GM12878 (cell line): Measurements from ENCODE around the gene CHKA. TPM values are rescaled to one million over a fixed set of nuclear protein-coding genes. Genes with fewer than 3 reads are reported as not detected.

Source experiments
- ATAC-seq: fragments of 200-7000 bp; cut with Tn5 transposase; 3 replicates; pipeline ENCODE4 v1.9.1; 2020; ENCODE audit warnings: mild to moderate bottlenecking, moderate library complexity
- BruUV-seq: library from RNA; stranded (reverse); fragments of 400-500 nt; replicated peaks from 2 replicates; lab custom pipeline; 2021; lab: Mats Ljungman, UMichigan
- CTCF ChIA-PET: fragments of 300-600 bp; sonication (Branson Sonifier 250); formaldehyde crosslinking; extraction: SDS; loops from one replicate; lab custom pipeline; 2021; ENCODE audit warnings: inconsistent platforms; lab: Yijun Ruan, JAX
- POLR2A ChIA-PET: fragments of 350-600 bp; formaldehyde crosslinking; extraction: SDS; loops from one replicate; lab custom pipeline; 2021; ENCODE audit warnings: inconsistent platforms; lab: Charles Lee
- RAD21 ChIA-PET: fragments of 300-600 bp; sonication (Branson Sonifier 250); formaldehyde crosslinking; loops from one replicate; lab custom pipeline; 2023; ENCODE audit warnings: antibody characterized with exemption; ENCODE audit not compliant: unreplicated experiment; lab: Charles Lee
- SMC1A ChIA-PET: fragments of 300-600 bp; sonication (Branson Sonifier 250); formaldehyde crosslinking; loops from one replicate; lab custom pipeline; 2023; ENCODE audit not compliant: unreplicated experiment, uncharacterized antibody; lab: Charles Lee
- DNase-seq: peaks from one replicate; pipeline ENCODE4 v3.0.0-alpha.2; 2011; ENCODE audit warnings: low read depth, low spot score
- FAIRE-seq: peaks from 3 replicates; lab custom pipeline; 2011; peaks lifted over from hg19 to GRCh38; lab: Jason Lieb, UNC
- H2AFZ ChIP-seq: 2 replicates; pipeline ENCODE4 v1.6.0; 2011; ENCODE audit warnings: low read depth, low read length, control low read depth; ENCODE audit not compliant: control insufficient read depth
- H3K27ac ChIP-seq: 2 replicates; pipeline ENCODE4 v1.5.1; 2011; ENCODE audit warnings: control low read depth; ENCODE audit not compliant: control insufficient read depth, insufficient read depth
- H3K27me3 ChIP-seq, 2 experiments: replicated peaks in 1 of 2; 2 replicates each; pipeline versions ENCODE4 v1.6.0 to v1.6.1; 2011; ENCODE audit warnings: low read length in 1 of 2; ENCODE audit not compliant: control insufficient read depth in 2 of 2, insufficient read depth in 2 of 2
- H3K36me3 ChIP-seq, 2 experiments: 2 replicates each; pipeline ENCODE4 v1.5.1; 2011; ENCODE audit warnings: low read length in 1 of 2; ENCODE audit not compliant: control insufficient read depth in 2 of 2, insufficient read depth in 2 of 2
- H3K4me1 ChIP-seq: 2 replicates; pipeline ENCODE4 v1.6.1; 2011; ENCODE audit warnings: mild to moderate bottlenecking, low read length, moderate library complexity, mixed read lengths; ENCODE audit not compliant: control insufficient read depth, insufficient read depth
- H3K4me2 ChIP-seq: 2 replicates; pipeline ENCODE4 v1.6.0; 2011; ENCODE audit warnings: control low read depth; ENCODE audit not compliant: control insufficient read depth, insufficient read depth
- H3K4me3 ChIP-seq: fragments of 200-600 bp; sonication (generic); 2 replicates; pipeline ENCODE4 v1.5.1; 2016
- H3K79me2 ChIP-seq: 2 replicates; pipeline ENCODE4 v1.6.0; 2011; ENCODE audit warnings: low read length; ENCODE audit not compliant: control insufficient read depth, insufficient read depth
- H3K9ac ChIP-seq: 2 replicates; pipeline ENCODE4 v1.8.0; 2011; ENCODE audit warnings: low read length, control low read depth, mixed read lengths; ENCODE audit not compliant: control insufficient read depth, insufficient read depth
- H3K9me3 ChIP-seq: replicated peaks from 3 replicates; pipeline ENCODE4 v1.5.1; 2011; ENCODE audit warnings: mild to moderate bottlenecking, low read length; ENCODE audit not compliant: control insufficient read depth, insufficient read depth
- H4K20me1 ChIP-seq: 2 replicates; pipeline ENCODE4 v1.6.0; 2011; ENCODE audit not compliant: control insufficient read depth, insufficient read depth
- EGR1 ChIP-seq, 2 experiments: IDR thresholded peaks; 1 replicate in 1 of 2; 2 replicates in 1 of 2; pipeline ENCODE4 v1.6.1; 2011 to 2012; ENCODE audit warnings: low read depth in 2 of 2, low read length in 2 of 2, borderline replicate concordance in 1 of 2, mild to moderate bottlenecking in 1 of 2, moderate library complexity in 1 of 2
- SUZ12 ChIP-seq: fragments of 200-600 bp; sonication (generic); IDR thresholded peaks from one replicate; pipeline ENCODE4 v1.6.1; 2018; ENCODE audit warnings: antibody characterized with exemption, mild to moderate bottlenecking; ENCODE audit not compliant: unreplicated experiment
- TCF3 ChIP-seq: IDR thresholded peaks from 2 replicates; pipeline ENCODE4 v1.6.1; 2012; ENCODE audit warnings: low read depth, mild to moderate bottlenecking, low read length, borderline replicate concordance; ENCODE audit not compliant: insufficient read depth
- ZBTB40 ChIP-seq: fragments of 450-650 bp; IDR thresholded peaks from 2 replicates; pipeline ENCODE4 v1.6.1; 2016; ENCODE audit warnings: mild to moderate bottlenecking, moderate library complexity, borderline replicate concordance
- ZNF274 ChIP-seq: IDR thresholded peaks from one replicate; pipeline ENCODE4 v1.8.0; 2011; ENCODE audit not compliant: insufficient read length, insufficient read depth
- WGBS: methylation state at CpG from one replicate; pipeline ENCODE4 v1.1.6; 2016; ENCODE audit warnings: low lambda C conversion rate; ENCODE audit not compliant: insufficient replicate concordance, insufficient coverage; ENCODE audit errors: missing lambda C conversion rate; 5-methylcytosine and 5-hydroxymethylcytosine counted together
- in situ Hi-C: fragments of 300-500 bp; cut with MboI; formaldehyde crosslinking; loops from 9 replicates; pipeline ENCODE4 v1.14.3; 2018; ENCODE audit warnings: mixed read lengths
- intact Hi-C: fragments of 100-400 bp; cut with micrococcal nuclease; formaldehyde crosslinking; loops from one replicate; pipeline ENCODE4 v1.14.2; 2022; ENCODE audit not compliant: unreplicated experiment
- polyA plus RNA-seq, 11 experiments: library from polyadenylated mRNA; depleted of rRNA in 4 of 11; unstranded in 6 of 11; stranded (reverse) in 5 of 11; fragments of >200 nt; fragmentation: Nextera tagmentation in 4 of 11; fragmentation: Illumina TruSeq in 1 of 11; extraction: Ambion mirVana in 4 of 11; extraction: Trizol in 1 of 11; gene quantifications; 1 replicate in 1 of 11; 2 replicates in 10 of 11; pipeline versions ENCODE4 v1.2.1 to v1.2.3, GENCODE V29; 2011 to 2016; ENCODE audit warnings: inconsistent platforms in 2 of 11, missing spikeins in 2 of 11, low read depth in 1 of 11
- total RNA-seq, 4 experiments: library from RNA; depleted of rRNA in 3 of 4; stranded (reverse); fragments of >200 nt in 3 of 4; fragmentation: Illumina TruSeq in 1 of 4; extraction: Trizol in 1 of 4; gene quantifications; 2 replicates each; pipeline versions ENCODE4 v1.2.1 to v1.2.3, GENCODE V29; 2013 to 2021

The CHKA gene
- total and polyA plus RNA-seq, 10 of the 15 experiments (the other 5 are each of a cell fraction or from before 2014, with no cell fraction given): 5.2 to 29.2 (median 21.2) TPM

- TF ChIP-seq ZNF274: no peak
- no peak for TF ChIP-seq ZBTB40
- TF ChIP-seq EGR1 (IDR thresholded peaks at IDR 0.05; ENCODE audit: borderline replicate concordance in 1 of 2, low read depth in 2 of 2, low read length in 2 of 2): no peak
- no peak for TF ChIP-seq SUZ12
- no peak for TF ChIP-seq TCF3
- Histone ChIP-seq H3K9me3 (no peaks in the 10 kb centered on the region), H3K4me3 (no peak overlapping the region), H2AFZ (no peak overlapping the region), H3K4me2 (no peak overlapping the region), H3K36me3 (no peaks in the 10 kb centered on the region), H3K27me3 (no peaks in the 10 kb centered on the region), H3K4me1 (peaks cover 8% of the 10 kb centered on the region), H4K20me1 (no peaks in the 10 kb centered on the region), H3K27ac (no peak overlapping the region), H3K79me2 (no peaks in the 10 kb centered on the region), H3K9ac (no peak overlapping the region)
- intact Hi-C loops (no loop called here), in situ Hi-C loops (no loop called here)
- BruUV-seq: no TSS peak
- DNase-seq (no peak), FAIRE-seq (no peak), ATAC-seq (no peak)
- WGBS: 60% methylated on average over 14 of the region's 14 CpGs
- POLR2A ChIA-PET: interaction anchor here (0.5 kb wide), 1 partner anchor 12 kb away, joined by 3 read pairs; no protein-coding TSS in a partner anchor
- CTCF ChIA-PET: no interaction called here
- SMC1A ChIA-PET: interaction anchor here (1.5 kb wide), 1 partner anchor 15 kb away, joined by 4 read pairs; no protein-coding TSS in a partner anchor
- RAD21 ChIA-PET: no interaction called here
Measured at GRCh38 chr11:68145120-68145866, 24.1 kb upstream of the CHKA start.
